IgD-negative memory B cell (primary cell): ENCODE results near the gene PRDX1. TPM values are rescaled to one million over a fixed set of nuclear protein-coding genes. Genes with fewer than 3 reads are reported as not detected.
"Not testable (repeated sequence)": the region's sequence is repeated elsewhere in the genome, so short reads cannot be mapped to it uniquely, and the experiment has no call there.

Experiments
- H3K27ac Mint-ChIP-seq, 3 donors: one replicate each; pipeline ENCODE4 v1.8.0; 2020 to 2022; ENCODE audit warnings: mild to moderate bottlenecking in 3 of 3, mixed read lengths in 3 of 3, moderate library complexity in 1 of 3
- H3K27me3 Mint-ChIP-seq: one replicate; pipeline ENCODE4 v1.8.0; 2021; ENCODE audit warnings: mixed read lengths
- H3K36me3 Mint-ChIP-seq: one replicate; pipeline ENCODE4 v1.8.0; 2020; ENCODE audit warnings: mild to moderate bottlenecking, mixed read lengths
- H3K4me1 Mint-ChIP-seq, 3 donors: one replicate each; pipeline ENCODE4 v1.8.0; 2020 to 2022; ENCODE audit warnings: mixed read lengths in 3 of 3, mild to moderate bottlenecking in 1 of 3
- H3K4me3 Mint-ChIP-seq, 4 donors: one replicate each; pipeline ENCODE4 v1.8.0; 2020 to 2022; ENCODE audit warnings: mild to moderate bottlenecking in 4 of 4, mixed read lengths in 4 of 4, moderate library complexity in 3 of 4
- H3K9me3 Mint-ChIP-seq, 3 donors: one replicate each; pipeline ENCODE4 v1.8.0; 2020 to 2021; ENCODE audit warnings: mixed read lengths in 3 of 3, mild to moderate bottlenecking in 1 of 3
- polyA plus RNA-seq: library from polyadenylated mRNA; unstranded; fragments of 300-500 nt; fragmentation: Illumina TruSeq; gene quantifications from one replicate; pipeline ENCODE4 v1.2.3, GENCODE V29; 2021

PRDX1 gene
- polyA plus RNA-seq, 1 donor from 2014 or later: 264 TPM

DNA sequence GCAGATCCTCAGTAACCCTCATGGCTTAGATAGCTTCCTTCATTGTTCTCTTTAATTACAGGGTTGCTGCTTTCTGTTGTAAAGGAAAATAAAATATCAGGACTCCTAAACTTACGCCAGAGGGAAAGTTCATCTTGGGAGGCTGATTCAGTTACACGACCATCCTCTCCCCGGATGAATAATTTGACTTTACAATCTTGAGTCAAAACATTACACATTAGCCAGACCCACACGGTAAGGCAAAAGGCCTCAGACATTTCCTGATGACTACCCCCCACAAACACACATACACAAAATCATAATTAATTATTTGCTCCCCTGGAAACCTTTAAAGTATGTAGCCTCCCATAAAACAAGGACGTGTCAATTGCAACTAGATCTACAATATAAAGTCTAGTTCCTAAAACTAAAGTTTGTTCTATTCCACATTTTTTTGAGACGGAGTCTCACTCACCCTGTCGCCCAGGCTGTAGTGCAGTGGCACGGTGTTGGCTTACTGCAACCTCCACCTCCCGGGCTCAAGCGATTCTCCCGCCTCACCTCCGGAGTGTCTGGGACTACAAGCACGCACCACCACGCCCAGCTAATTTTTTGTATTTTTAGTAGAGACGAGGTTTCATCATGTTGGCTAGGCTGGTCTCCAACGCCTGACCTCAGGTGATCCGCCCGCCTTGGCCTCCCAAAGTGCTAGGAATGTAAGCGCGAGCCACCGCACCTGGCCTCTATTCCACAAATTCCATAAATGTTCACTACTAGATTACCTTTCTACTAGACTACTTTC, 830 bp upstream of the PRDX1 start:
- no peaks in the 10 kb centered on the region for H3K27me3 Mint-ChIP-seq
- peaks cover 24 to 28% (median 26%) of the 10 kb centered on the region in 3 donors for H3K4me1 Mint-ChIP-seq
- peaks cover 0 to 2% (median 0%) of the 10 kb centered on the region in 3 donors for H3K9me3 Mint-ChIP-seq
- peak overlapping the region; percentile 83 to 98 (median 96) for H3K27ac Mint-ChIP-seq
- no peaks in the 10 kb centered on the region for H3K36me3 Mint-ChIP-seq
- peak overlapping the region; percentile 91 to 97 (median 95) for H3K4me3 Mint-ChIP-seq

GRCh38 chr1:45519774-45520173, 1.9 kb downstream of the PRDX1 start:
- not testable (repeated sequence) for H3K9me3 Mint-ChIP-seq

DNA sequence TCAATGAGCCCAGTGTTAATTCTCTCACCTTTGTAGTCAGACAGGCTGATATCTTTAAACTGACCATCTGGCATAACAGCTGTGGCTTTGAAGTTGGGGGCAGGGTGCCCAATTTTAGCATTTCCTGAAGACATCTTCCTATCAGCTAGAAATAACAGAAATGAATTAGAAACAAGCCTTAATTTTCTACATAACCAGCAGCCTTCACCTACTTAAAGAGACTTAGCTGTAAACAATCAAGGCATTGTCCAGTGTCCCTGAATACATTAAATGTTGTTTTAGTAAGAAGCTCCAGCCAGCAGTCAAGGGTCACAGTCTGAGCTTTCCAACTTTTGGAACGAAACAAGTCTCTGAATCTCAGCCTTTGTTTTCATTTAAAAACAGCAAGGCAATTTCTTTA, 2.8 kb downstream of the PRDX1 start:
- Mint-ChIP-seq H3K27ac (peak overlapping the region; percentile 54 to 92 (median 71)), H3K4me1 (peaks cover 24 to 28% (median 26%) of the 10 kb centered on the region in 3 donors), H3K9me3 (peaks cover 0 to 2% (median 0%) of the 10 kb centered on the region in 3 donors), H3K36me3 (no peaks in the 10 kb centered on the region), H3K27me3 (no peaks in the 10 kb centered on the region), H3K4me3 (peak overlapping the region; percentile 55 to 95 (median 93))

More at GRCh38 chr1:45519774-45520173, 1.9 kb downstream of the PRDX1 start:
- H3K27ac Mint-ChIP-seq: peak overlapping the region; percentile 83 to 97 (median 92)
- H3K4me1 Mint-ChIP-seq: peaks cover 24 to 27% (median 26%) of the 10 kb centered on the region in 3 donors
- not testable (repeated sequence) for H3K36me3 Mint-ChIP-seq, H3K27me3 Mint-ChIP-seq
- peak overlapping the region; percentile 91 to 97 (median 95) for H3K4me3 Mint-ChIP-seq

GRCh38 chr1:45518366-45518765, 3.3 kb downstream of the PRDX1 start:
- not testable (repeated sequence) for H3K9me3 Mint-ChIP-seq, H3K27me3 Mint-ChIP-seq, H3K36me3 Mint-ChIP-seq
- H3K27ac Mint-ChIP-seq: peak overlapping the region; percentile 54 to 76 (median 71)
- H3K4me3 Mint-ChIP-seq: peak overlapping the region in 3 of 4 donors; percentile 55 to 95 (median 91)
- peaks cover 24 to 28% (median 26%) of the 10 kb centered on the region in 3 donors for H3K4me1 Mint-ChIP-seq

DNA sequence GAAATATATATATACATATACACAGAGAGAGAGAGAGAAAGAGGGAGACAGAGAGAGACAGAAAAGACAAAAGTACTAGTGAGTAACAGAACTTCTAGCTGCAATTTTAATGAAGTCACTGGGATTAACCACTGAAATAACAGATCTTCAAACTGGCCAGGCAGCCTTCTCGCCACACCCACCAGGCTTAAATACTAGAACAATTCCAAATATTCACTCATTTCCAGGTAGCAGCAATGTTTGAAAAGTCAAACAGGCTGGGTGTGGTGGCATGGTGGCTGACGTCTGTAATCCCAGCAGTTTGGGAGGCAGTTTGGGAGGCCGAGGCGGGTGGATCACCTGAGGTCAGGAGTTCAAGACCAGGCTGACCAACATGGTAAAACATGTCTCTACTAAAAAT, 5.2 kb downstream of the PRDX1 start:
- Mint-ChIP-seq H3K9me3 (no peaks in the 10 kb centered on the region), H3K27me3 (no peaks in the 10 kb centered on the region), H3K27ac (peak overlapping the region in 2 of 3 donors; percentile 33 to 93), H3K36me3 (peaks cover 2% of the 10 kb centered on the region), H3K4me1 (peaks cover 11 to 22% (median 20%) of the 10 kb centered on the region in 3 donors), H3K4me3 (peak overlapping the region in 1 of 4 donors; percentile 66)

DNA sequence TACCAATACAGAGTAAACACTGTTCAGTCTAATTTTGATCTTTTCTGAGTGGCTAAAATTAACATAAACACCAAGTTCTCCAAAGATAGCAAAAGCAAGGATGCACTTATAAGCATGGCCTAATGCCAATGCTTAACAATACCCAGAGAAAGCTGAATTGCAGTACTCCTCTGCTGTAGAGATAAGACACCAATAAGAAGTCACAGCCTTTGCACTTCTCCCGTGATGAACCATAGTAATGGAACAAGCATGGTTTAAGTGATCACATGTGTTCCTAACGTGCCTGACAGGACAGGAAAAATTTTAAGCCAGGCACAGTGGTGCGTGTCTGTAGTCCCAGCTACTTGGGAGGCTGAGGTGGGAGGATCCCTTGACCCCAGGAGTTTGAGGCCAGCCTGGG, 5.6 kb downstream of the PRDX1 start:
- H3K27me3 Mint-ChIP-seq: no peaks in the 10 kb centered on the region
- H3K9me3 Mint-ChIP-seq: no peaks in the 10 kb centered on the region
- peaks cover 11 to 22% (median 19%) of the 10 kb centered on the region in 3 donors for H3K4me1 Mint-ChIP-seq
- peak overlapping the region in 2 of 3 donors; percentile 33 to 93 for H3K27ac Mint-ChIP-seq
- peak overlapping the region in 1 of 4 donors; percentile 66 for H3K4me3 Mint-ChIP-seq
- H3K36me3 Mint-ChIP-seq: peaks cover 2% of the 10 kb centered on the region

DNA sequence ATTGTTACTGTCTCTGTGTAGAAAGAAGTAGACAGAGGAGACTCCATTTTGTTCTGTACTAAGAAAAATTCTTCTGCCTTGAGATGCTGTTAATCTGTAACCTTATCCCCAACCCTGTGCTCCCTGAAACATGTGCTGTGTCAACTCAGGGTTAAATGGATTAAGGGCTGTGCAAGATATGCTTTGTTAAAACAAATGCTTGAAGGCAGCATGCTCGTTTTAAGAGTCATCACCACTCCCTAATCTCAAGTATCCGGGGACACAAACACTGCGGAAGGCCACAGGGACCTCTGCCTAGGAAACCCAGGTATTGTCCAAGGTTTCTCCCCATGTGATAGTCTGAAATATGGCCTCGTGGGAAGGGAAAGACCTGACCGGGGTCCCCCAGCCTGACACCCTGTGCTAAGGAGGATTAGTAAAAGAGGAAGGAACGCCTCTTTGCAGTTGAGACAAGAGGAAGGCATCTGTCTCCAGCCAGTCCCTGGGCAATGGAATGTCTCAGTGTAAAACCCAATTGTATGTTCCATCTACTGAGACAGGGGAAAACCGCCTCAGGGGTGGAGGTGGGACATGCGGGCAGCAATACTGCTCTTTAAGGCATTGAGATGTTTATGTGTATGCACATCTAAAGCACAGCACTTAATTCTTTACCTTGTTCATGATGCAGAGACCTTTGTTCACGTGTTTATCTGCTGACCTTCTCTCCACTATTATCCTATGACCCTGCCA, 8.0 kb downstream of the PRDX1 start:
- H3K36me3 Mint-ChIP-seq, H3K27me3 Mint-ChIP-seq, H3K27ac Mint-ChIP-seq, H3K4me3 Mint-ChIP-seq, H3K4me1 Mint-ChIP-seq, H3K9me3 Mint-ChIP-seq: not testable (repeated sequence)

- H3K27ac Mint-ChIP-seq: peak overlapping the region in 1 of 3 donors; percentile 38
These were observed 9.0 kb downstream of the PRDX1 start for GRCh38 chr1:45512641-45513054.

DNA sequence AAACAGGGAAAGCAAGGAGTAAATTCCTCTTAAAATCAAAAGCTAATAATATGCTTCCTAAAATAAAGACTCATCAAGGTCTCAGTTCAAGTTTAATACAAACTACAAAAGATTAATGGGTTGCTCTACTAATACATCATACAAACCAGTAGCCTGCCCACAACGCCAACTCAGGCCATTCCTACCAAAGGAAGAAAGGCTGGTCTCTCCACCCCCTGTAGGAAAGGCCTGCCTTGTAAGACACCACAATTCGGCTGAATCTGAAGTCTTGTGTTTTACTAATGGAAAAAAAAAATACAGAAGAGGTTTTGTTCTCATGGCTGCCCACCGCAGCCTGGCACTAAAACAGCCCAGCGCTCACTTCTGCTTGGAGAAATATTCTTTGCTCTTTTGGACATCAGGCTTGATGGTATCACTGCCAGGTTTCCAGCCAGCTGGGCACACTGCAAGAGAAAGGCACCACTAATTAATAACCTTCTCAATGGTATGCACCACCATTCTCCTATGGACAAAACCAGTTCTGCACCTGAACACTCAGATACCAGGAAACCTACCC, 10.6 kb downstream of the PRDX1 start:
- Mint-ChIP-seq H3K27ac (peak overlapping the region in 1 of 3 donors; percentile 12), H3K4me3 (no peak overlapping the region), H3K9me3 (no peaks in the 10 kb centered on the region), H3K27me3 (no peaks in the 10 kb centered on the region), H3K4me1 (peaks cover 0 to 5% (median 2%) of the 10 kb centered on the region in 3 donors), H3K36me3 (peaks cover 6% of the 10 kb centered on the region)

More at GRCh38 chr1:45512641-45513054, 9.0 kb downstream of the PRDX1 start:
- Mint-ChIP-seq H3K27me3 (no peaks in the 10 kb centered on the region), H3K4me3 (peak overlapping the region in 1 of 4 donors; percentile 17), H3K36me3 (peaks cover 6% of the 10 kb centered on the region), H3K4me1 (peaks cover 0 to 4% (median 3%) of the 10 kb centered on the region in 3 donors), H3K9me3 (no peaks in the 10 kb centered on the region)

DNA sequence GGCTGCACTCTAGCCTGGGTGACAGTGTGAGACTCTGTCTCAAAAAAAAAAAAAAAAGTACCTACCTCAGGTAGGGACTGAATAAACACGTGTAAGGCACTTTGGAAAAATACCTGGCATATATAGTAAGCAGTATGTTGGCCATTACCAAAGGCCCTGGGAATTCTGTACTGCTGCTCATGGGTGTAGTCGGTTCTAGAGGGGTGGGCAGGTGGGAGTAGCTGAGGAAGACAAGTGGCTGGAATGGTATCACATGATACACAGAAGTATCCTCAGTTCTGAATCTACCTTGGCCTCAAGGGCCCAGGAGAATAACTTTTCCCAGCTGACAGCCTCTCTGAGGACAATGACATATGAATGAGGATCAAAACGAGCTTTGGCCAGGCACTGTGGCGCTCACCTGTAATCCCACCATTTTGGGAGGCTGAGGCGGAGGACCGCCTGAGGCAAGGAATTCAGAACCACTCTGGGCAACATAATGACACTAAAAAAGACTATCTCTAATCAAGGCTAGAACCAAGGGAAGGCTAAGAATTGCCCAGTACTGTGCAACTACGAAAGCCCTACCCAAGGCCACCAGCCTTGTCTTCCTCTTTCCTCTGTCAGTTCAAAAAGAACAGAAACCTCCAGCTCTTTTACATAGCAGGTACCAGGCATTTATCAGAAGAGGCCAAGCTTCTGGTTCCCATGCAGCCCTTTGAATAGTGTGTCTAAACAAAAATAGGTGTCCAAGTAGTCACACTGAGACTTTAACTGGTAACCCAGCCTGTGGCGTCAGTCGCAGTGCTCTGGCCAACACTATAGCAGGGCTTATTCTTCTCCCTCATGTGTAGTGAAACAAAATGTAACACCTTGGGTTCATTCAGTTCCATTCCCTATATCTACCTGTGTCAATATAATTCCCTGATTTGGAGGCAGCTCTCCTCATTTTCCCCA, 11.4 kb downstream of the PRDX1 start:
- H3K9me3 Mint-ChIP-seq: no peaks in the 10 kb centered on the region
- peaks cover 6% of the 10 kb centered on the region for H3K36me3 Mint-ChIP-seq
- H3K27me3 Mint-ChIP-seq: no peaks in the 10 kb centered on the region

GRCh38 chr1:45508295-45509151, 13.2 kb downstream of the PRDX1 start:
- Mint-ChIP-seq H3K9me3 (no peaks in the 10 kb centered on the region), H3K36me3 (peaks cover 6% of the 10 kb centered on the region), H3K27ac (no peak overlapping the region)

More for the DNA sequence above, 11.4 kb downstream of the PRDX1 start:
- Mint-ChIP-seq H3K4me1 (peaks cover 0 to 5% (median 2%) of the 10 kb centered on the region in 3 donors), H3K4me3 (no peak overlapping the region), H3K27ac (peak overlapping the region in 1 of 3 donors; percentile 51)

DNA sequence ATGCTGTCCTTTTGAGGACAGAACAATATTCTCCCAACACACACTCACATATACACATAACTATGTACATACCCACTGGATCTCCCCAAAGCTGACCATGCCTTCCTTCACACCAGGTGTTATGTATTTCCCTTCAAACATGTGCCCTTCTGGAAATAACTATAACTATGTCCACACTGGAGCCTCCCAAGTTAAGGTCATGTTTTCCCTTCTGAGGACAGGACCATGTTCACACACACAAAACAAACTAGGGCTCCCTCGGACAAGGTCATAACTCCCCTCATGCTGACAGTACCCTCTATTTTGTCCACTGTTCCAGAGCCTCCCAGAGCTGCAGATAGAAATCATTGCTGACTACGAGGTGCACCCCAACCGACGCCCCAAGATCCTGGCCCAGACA, 13.8 kb downstream of the PRDX1 start:
- Mint-ChIP-seq H3K9me3 (no peaks in the 10 kb centered on the region), H3K4me1 (peaks cover 0 to 5% (median 0%) of the 10 kb centered on the region in 3 donors), H3K36me3 (peaks cover 6% of the 10 kb centered on the region), H3K27ac (no peak overlapping the region), H3K27me3 (no peaks in the 10 kb centered on the region), H3K4me3 (no peak overlapping the region)

More at GRCh38 chr1:45508295-45509151, 13.2 kb downstream of the PRDX1 start:
- H3K4me1 Mint-ChIP-seq: peaks cover 0 to 5% (median 0%) of the 10 kb centered on the region in 3 donors
- no peak overlapping the region for H3K4me3 Mint-ChIP-seq
- H3K27me3 Mint-ChIP-seq: no peaks in the 10 kb centered on the region

DNA sequence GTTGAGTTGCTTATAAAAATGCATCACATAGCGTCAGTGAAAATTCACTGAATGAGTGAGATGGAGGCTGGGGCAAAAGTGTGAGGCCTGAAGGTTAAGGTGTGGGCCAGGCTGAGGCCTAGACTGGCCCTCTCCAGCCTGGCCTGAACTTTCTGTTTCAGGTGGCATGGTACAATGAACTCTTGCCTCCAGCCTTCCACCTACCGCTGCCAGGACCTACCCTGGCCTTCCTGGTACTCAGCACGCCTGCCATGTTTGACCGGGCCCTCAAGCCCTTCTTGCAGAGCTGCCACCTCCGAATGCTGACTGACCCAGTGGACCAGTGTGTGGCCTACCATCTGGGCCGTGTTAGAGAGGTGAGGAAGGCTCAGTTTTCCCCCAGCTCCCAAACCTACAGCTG, 14.5 kb downstream of the PRDX1 start:
- Mint-ChIP-seq H3K4me1 (peaks cover 0 to 3% (median 0%) of the 10 kb centered on the region in 3 donors), H3K4me3 (no peak overlapping the region), H3K36me3 (peaks cover 8% of the 10 kb centered on the region), H3K27ac (no peak overlapping the region), H3K27me3 (no peaks in the 10 kb centered on the region), H3K9me3 (no peaks in the 10 kb centered on the region)
